Glomerular visceral epithelial cell (primary cell): Measurements from ENCODE around the gene MYO1D.

Experiments
- DNase-seq: peaks from one replicate; pipeline ENCODE4 v3.0.0-alpha.2; 2016; ENCODE audit errors: extremely low spot score

MYO1D gene

DNA sequence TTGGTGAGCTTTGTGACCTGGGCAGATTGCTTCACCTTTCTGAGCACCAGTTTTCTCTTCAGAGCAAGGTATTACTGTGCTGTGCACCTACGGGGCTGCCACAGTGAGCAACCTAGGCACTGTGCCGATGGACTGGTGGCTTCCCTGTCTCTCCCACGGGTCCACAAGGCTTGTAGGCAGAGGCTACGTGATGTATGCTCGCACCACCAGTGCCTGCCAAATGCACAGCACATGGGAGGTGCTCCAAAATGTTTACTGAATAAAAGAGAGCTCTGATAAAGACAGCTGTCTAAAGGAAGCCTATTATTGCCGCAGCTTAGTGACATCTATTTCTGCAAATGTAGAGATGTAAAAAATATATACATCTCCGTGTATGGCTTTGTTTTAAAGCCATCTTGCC lies 251.0 kb downstream of the MYO1D start:
- no peak for DNase-seq

DNA sequence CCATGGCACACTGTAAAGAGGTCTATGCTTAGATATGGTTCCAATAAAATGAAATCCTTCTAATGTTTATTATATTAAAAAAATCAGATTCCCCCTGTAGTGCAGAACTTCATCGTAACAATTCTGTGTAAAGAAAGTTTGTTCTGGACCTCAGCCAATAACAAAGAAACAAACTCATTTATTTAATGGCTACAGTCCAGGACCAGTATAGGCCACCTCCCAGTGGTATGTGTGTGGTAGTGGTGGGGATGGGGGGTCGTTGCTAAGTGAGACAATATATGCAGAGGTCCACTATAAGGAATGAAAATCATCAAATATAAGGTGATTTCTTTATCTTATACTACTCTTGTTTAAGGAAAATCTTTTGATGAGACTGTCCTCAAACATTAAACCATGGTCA lies 253.7 kb downstream of the MYO1D start:
- DNase-seq: no peak

DNA sequence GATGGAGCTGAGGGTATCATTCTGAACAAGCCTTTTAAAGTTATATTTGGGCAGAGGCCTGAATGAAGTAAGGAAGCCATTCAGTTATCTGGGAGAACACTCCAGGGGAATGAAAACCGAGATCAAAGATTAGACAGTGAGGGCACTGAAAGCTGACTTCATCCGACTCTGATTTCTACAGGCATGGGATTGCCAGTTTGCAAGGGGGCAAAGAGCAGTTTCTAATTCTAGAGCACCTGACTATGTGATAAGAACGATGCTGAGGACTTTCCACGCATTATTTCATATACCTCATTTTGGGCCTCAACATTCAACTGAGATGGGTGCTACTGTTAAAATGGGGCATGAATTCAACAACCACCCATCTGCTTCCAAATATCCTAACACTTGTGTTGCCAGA lies 254.4 kb downstream of the MYO1D start:
- DNase-seq: no peak

DNA sequence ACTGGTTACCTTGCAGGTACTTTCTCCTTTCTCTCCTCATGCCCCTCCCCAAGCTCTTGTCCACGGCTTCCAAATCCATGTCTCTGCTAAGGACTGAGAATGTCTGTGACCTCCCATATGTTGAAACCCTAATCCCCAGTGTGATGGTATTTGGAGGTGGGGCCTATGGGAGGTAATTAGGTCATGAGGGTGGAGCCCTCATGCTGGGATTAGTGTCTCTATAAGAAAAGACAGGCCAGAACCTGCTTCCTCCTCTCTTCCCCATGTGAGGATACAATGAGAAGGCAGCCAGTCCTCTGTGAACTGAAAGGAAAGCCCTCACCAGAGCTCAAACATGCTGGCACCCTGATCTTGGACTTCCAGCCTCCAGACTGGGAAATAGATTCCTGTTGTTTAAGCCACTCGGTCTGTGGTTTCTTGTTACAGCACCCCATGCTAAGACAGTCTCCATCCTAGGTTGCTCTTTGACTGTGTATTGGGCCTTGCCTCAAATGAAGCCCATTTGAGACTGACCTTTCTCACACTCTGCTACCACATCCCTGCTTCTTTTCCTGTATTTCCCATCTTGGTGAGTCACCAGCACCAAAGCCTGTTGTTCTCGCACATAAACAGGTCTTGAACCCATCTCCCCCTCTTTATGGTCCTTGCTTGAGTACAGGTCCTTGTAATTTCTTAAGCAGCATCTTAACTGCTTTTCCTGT lies 255.2 kb downstream of the MYO1D start:
- DNase-seq: no peak

DNA sequence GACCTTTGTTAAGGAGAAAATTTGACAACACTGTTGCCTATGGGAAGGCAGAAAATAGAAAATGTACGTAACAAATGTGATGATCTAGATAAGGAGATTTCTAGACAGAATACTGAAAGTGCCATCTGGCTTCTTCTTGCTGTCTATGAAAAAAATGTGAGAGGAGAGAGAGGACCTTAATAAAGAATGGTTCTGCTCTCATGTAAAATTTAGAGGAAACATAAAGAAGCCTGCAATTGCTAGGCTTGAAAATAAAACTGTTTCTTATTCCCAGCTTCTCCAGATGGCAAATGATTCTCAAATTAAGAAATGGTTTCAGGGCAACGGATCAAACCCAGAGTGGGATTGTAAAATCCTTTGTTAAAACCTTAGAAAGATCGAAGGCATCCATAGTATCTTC lies 261.6 kb downstream of the MYO1D start:
- DNase-seq: no peak

DNA sequence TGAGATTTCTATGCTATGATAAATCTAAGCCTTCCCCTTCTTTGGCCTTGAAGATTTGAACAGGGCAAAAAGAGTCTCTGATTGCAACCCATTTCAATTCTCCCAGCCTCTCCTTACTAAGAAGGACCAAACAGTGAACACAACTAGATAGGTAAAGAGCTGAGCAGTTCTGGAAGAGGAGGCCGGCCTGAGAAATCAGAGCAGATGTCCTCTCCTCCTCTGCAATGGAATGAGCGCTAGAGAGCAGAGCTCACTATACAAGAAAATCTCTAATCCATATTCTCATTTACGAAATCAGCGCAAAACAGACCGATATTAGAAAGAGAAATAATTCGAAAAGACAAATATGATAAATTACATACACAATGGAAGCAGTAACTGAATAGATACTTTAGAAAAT lies 266.0 kb downstream of the MYO1D start:
- DNase-seq: no peak

DNA sequence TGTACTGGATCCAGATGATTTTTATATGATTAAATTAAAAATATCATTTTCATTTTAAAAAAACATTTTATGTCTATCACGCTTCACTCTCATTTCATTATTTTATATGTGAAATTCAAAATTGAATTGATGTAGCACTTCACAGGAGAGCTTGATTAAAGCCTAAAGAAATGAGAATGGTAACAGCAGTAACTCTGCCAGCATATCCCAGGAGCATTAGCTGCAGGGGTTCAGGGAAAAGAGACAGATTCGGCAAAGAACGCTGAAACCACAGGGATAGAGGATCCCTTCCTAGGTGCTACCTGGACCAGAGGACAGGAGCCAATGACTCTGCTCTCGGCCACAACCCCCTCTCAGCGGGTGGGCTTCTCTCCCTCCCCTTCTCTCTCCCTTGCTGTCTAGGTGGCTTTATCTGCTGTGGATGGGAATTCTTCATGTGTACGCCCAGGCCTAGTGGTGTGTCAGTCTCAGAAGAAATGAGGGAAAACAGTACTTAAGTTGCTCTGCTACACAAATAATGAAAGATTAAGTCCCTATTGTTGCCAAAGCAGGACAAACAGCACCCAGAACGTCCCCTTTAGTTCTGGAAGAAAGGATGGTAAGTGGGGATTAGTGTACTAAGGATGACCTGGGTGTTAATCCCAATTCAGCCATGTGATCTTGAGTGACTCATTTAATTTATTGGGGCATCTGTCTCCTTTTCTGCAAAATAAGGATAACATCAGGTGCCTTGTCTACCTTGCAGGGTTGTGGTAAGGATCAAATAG lies 266.9 kb downstream of the MYO1D start:
- no peak for DNase-seq

DNA sequence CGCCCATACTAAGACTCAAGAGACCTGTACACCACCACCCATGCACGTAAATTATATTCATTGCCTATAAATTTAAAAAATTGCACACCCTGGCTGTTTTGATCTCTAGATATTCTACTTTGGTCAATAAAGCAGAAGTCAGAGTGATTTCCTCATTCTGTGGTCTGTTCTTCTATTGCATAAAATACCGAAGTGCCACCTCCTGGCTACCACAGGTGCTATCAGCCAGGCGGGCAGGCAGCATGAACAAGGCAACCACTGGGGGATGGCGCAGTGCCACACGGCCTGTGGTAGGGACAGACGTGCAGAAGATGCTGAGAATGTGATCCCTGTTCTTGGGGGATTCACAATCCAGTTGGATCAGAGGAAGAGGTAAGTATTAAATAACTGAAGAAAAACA lies 267.8 kb downstream of the MYO1D start:
- DNase-seq: peak; percentile 84

DNA sequence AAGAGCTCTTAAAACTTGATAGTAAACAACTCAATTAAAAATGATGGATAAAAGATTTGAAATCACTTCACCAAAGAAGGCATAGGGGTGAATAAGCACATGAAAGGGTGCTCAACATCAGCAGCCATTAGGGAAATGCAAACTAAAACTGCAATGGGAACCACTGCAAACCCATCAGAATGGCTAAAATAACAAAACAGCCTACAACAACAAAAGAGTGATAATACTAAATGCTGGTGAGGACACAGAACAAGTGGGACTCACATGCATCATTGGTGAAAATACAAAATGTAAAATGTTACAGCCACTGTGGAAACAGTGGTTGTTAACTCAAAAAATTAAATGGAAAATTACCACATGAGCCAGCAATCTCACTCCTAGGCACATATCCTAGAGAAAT lies 268.7 kb downstream of the MYO1D start:
- DNase-seq: no peak

DNA sequence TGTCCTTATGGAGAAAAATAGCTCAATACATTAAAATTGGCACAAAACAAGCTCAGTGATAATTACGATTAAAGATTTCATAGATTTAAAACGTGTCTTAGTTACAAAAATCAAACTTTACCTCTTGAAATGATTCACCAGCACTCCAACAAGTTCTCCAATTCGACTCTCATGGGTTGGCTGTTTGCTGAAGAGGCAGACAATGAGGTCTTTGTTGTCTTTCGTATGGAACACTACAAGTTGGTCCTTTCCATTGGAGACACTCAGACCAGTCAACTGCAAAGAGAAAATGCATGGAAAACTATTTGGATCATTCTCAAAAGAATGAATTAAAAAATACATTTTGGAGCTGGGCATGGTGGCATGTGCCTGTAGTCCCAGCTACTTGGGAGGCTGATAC lies 272.0 kb downstream of the MYO1D start:
- no peak for DNase-seq

DNA sequence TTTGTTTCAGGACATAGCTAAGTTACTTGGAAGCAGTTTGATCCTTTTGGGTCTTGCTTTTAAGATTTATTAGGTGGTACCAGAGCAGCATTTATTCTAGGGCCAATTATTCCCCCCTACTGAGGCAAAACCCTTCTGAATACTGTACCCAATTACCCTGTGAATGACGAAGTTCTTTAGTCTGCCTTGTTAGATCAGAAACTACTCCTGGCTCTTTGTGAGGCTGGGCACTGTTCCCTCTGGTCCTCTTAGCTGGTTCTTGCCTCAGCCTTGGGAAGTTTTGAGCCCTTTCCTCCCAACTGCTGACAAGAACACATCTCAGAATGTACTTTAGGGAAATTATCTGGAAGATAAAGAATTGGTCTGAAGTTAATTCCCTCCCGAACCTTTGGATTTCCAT lies 274.5 kb downstream of the MYO1D start:
- DNase-seq: no peak

DNA sequence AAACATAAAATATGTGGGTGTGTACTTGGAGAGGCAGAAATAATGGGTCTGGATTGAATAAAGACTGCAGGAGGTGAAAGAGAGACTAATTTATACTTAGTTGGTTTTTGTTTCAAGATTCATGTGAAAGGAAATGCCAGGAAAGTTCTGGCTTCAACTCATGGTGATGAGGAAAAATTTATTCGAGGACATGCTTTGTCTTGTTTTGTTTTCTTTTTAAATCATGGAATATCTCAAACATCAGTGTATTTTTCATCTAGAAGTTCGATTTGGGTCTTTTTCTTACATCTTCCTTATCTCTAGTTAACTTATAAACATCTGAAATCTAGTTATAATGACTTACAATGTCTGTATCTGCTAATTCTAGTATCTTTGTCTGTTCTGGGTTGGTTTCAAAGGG lies 275.1 kb downstream of the MYO1D start:
- DNase-seq: no peak

DNA sequence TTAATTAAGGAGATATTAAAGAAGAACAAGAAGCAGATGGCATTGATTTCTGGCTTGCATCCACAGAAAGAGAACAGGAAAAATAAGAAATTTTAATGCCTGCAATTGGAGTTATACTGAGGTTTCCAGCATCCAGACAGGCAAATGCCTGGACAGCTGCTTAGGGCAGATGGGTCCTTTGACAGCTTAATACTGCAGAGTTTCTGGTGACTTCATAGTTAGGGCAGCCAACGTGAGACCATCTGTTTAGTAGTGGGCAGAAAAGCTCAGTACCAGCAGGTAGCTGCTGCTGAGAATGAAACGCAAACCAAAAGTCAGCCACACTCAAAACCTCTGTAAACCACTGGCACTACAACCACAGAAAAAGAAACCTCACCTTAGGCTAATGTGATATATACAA lies 280.3 kb downstream of the MYO1D start:
- DNase-seq: peak; percentile 9

DNA sequence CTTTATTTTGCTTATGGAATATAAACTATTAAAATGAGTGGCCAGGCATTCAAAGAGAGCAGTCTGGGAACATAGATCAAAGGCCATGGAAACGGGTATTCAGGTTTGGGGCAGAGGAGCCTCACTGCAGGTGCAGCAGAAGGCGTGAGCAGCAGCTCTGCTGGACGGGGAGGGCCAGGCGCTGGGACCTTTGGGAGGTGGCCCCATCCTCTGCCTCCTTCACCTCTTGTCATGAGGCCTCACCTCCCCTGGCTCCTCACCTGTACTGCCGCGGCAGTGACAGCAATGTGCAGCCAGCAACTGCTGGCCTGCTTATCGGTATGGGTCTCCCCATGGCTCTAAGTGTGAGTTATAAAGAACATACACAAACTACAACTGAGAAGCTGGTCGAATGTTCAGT lies 280.7 kb downstream of the MYO1D start:
- no peak for DNase-seq

DNA sequence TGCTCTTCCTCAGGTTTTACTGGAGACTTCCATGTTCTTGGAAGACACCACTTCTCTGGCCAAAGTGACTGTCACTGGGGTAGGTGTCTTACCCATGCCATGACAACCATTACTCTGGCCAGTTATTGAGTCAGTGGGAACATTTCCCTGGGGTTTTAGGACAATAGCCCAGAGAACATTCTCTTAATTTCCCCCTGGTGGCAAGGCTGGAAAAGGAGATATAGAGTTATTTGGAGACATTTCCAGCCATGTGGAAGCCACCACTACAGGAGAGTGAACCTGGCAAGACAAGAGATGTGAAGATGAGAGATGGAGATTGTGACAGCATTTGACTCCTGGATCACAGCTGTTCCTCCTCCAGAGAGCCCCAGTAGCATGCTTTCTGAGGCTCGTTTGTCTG lies 283.9 kb downstream of the MYO1D start:
- no peak for DNase-seq

DNA sequence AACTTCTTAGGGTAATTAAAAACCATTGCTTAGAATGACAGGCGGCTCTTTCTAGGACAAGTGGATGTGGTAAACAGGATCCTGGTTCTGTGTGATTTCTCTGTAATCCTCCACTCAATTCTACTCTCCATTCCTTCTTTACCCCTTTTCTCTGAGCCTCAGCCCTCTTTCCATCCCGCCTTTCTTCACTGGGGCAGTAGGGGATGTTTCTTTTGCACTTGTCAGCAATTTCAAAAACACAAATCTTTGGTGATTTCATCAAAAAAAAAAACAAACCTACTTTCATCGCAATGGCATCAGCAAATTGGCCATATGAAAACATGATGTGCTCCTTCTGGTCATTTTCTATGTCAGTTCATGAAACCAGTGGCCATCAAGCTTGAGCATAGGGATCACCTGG lies 285.5 kb downstream of the MYO1D start:
- DNase-seq: no peak

DNA sequence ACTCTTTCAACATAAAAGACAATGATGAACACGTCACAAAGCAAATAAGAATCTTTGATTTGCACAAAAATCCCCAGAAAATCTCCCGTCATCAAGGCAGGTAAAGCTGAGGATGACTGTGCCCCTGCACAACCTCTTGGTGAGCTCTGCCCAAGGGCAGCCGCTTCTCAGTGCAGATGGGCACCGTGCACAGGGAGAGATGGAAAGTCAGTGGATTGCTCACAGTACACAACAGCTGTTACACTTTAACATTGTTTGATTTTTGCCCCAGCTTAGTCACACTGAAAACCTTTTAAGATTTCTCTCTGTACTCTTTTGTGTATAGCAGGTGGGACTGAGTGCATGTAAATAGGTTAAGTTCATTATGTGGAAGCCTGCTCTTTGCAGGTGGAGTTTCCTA lies 285.9 kb downstream of the MYO1D start:
- no peak for DNase-seq

DNA sequence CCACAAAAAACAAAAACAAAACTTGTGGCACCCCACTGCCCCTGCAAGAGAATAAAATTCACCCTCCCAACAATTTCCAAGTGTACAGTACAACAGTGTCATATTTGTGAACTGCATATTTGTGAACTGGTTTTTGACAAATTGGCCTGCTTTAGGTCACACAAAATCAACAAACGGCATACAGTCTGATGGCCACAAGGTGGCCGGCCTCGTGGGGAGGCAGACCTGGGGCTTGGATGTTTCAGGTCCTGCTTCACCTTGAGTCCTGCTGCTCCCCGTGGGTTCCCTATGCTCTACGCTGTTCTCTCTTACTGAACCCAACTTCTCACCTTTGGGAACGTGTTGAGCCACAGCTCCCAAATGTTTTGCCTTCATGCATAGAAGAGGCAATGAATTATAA lies 287.9 kb downstream of the MYO1D start:
- no peak for DNase-seq

DNA sequence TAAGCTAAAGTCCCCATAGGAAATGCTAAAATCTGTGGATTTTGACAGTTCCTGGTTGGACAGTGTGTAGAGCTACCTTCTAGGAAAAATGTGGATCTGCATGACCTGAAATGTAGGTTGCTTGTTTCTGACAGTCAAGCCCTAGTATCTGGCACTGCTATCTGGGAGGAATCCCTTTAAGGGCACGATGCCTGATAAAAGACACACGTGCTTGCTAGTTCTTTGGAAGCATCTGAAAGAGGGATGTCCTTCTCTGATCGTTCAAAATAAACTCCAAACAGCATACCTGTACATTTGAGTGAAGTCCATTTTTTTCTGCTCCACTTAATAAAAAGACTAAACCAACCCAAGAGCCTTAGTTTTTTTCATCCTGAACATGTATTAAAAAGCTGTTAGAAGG lies 288.8 kb downstream of the MYO1D start:
- DNase-seq: no peak

DNA sequence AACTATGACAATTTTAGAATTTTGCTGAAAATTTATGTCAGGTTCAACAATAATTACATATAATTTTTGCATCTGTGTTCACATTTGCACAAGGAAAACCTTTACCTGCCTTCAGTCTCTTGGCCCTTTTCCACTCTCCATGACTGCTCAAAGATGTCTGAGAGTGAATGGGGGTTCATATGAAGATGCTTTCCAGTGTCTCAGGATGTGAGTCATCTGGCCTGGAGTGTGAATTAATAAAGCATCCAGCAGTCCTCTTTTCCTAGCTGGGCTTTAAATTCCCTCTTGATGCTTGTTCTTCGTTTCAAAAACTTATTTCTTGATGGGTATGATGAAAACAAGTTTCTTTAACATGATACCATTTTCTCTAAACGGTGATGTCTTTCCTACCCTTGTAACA lies 290.3 kb downstream of the MYO1D start:
- DNase-seq: peak; percentile 6

DNA sequence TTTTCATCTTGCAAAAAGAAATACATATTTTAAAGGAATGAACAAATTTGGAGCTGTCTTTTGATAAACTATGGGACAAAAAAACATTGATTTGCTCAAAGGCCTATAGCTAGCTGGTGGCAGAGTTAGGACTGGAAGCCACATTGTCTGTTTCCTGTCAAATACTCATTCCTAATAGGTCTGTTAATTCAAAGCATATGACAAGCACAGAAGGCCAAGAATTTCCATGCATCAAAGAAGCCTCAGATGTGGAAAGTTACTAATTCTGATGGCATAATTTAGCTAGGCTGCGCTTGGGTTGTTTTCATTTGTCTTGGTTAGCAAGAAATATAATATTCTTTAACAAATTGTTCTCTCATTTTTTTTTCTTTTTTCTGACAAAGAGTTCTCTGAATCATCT lies 292.1 kb downstream of the MYO1D start:
- no peak for DNase-seq

DNA sequence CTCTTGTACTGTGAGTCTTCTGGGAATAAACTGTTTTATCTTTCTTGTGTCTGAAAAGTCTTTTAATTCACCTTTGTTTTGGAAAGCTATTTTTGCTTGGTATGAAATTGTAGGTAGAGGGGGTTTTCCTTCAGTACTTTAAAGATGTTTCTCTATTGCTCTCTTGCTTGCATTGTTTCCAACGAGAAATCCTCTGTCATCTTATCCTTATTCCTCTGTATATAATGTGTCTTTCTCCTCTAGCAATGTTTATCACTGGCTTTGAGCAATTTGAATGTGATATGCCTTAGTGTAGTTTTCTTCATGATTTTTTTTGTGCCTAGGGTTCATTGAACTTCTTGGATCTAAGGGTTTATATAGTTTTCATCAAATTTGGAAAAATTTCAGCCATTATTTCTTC lies 293.9 kb downstream of the MYO1D start:
- DNase-seq: no peak

DNA sequence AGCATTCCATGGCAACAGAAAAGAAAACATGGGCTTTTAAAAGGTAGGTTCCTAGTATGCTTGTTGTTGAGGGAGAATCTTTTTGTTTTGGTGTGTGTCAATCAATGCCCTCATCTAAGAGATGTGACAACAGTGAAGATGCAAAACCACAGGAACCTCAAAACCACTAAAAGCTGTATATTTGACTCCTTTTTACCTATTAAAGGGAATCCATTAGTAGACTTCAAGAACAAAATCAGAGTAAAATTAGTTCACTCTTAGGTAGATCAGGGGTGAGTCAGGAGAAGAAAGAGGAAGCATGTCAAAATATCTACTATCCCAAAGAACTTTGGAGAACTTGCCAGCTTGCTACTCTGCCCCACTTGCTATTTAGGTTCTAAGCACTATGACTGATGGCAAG lies 301.1 kb downstream of the MYO1D start:
- DNase-seq: no peak

DNA sequence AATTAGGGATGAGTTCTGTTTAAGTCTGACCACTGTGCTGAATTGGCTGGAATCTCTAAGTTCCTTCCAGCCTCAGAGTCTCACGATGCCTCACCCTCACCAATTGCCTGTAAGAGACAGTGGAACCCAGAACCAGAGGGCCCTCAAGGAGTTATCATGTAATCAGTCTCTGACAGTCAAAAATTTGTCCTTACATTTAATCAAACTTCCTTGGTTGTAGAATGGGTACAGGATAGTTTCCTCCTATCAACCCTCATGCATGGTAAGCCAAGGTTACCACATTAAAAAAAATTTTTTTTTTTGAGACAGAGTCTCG lies 306.9 kb downstream of the MYO1D start:
- no peak for DNase-seq
